Occipital lobe (tissue), 2 donors: ENCODE data around the gene RARS2. TPM values are rescaled to one million over a fixed set of nuclear protein-coding genes. Genes with fewer than 3 reads are reported as not detected.

Experiments used
- DNase-seq: peaks from one replicate; lab custom pipeline; 2025; lab: John Stamatoyannopoulos, UW
- total RNA-seq: library from RNA; depleted of rRNA; stranded (reverse); fragments of >200 nt; gene quantifications from one replicate; pipeline ENCODE4 v1.2.3, GENCODE V29; 2014

RARS2 gene
- total RNA-seq, 1 donor from 2014 or later, result 40.4 TPM

- no peak for DNase-seq
Observed at GRCh38 chr6:87573307-87574024, 16.3 kb downstream of the RARS2 start.

DNA sequence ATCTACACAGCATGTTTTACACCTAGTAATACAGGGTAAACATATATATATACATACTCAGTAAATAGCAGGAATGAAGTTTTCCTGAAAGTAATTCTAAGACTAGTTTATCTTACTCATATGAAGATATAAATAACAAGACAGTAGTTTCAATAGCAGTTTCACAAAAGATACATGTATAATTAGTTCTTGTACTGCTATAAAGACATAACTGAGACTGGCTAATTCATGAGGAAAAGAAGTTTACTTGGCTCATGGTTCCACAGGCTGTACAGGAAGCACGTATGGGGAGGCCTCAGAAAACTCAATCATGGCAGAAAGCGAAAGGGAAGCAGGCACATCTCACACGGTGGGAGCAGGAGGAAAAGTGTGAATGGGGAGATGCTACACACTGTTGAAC is 16.9 kb downstream of the RARS2 start:
- no peak for DNase-seq

DNA sequence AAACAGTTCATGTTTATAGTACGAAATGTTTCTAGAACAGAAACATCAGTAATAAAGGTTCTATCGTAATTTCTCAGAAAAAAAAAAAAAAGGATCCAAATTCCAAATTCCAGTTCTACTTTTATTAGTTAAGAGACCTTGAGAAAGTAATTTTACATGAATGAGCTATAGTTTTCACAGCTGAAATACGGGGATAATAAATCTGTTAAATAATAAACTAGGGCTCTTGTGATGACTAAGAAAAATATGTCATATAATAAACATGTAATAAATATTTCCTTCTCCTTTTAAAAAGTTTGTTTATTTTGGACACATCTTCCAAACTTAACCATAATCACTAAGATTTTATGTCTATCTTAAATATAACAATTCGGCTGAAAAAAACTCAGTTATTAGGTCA is 17.8 kb downstream of the RARS2 start:
- no peak for DNase-seq

GRCh38 chr6:87561017-87561416 is 28.8 kb downstream of the RARS2 start:
- DNase-seq, result no peak

DNA sequence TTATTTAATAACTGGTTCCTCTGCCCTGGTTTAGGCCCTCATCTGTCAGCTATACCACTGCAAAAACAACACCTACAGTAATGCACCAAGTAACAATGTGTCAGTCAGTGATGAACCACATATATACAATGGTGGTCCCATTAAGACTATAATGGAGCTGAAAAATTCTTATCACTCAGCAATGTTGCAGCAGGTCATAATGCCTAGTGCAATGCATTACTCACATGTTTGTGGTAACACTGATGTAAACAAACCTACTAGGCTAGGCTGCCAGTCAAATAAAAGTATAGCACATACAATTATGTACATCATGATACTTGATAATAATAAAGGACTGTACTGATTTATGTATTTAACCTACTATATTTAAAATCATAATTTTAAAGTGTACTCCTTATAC is 31.3 kb downstream of the RARS2 start:
- DNase-seq, result no peak

GRCh38 chr6:87555506-87555905 is 34.3 kb downstream of the RARS2 start:
- DNase-seq, result no peak

DNA sequence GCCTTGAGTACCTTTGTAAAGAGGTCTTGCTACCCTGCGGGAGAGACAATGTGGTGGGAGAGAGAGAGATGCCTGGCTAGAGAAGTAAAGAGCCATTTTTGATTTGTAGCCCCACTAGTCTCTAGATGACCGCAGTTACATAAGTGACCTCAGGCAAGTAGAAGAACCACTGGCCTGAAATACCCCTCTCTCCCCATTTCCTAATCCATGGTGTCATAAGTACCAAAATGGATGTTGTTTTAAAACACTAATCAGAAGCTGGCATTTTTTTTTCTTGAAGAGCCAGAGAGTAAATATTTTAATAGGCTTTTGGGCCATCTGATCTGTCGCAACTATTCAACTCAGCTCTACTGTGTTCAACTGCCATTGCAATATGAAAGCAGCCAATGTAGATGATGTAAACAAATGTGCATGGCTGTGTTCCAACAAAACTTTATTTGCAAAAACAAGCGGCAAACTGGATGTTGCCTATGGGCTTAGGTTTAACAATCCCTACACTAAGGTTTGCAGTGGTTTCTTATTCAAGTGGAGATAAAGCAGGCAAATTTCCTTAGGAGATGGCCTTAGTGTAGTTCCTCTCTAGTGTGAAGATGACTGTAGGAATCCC is 36.5 kb downstream of the RARS2 start:
- no peak for DNase-seq

- no peak for DNase-seq
Observed at GRCh38 chr6:87551799-87552198, 38.0 kb downstream of the RARS2 start.

DNA sequence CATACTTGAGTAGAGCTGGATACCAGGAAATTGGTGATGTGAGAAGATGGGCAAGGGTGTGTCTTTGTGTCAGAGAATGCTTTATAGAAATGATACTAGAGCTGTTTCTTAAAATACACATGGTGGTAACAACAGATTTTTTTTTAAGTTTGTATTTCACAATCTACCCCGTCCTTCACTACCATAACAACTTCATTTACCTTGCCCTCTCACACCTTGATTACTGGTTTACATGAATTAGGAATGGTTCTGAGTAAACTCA is 45.4 kb downstream of the RARS2 start:
- DNase-seq, result no peak

DNA sequence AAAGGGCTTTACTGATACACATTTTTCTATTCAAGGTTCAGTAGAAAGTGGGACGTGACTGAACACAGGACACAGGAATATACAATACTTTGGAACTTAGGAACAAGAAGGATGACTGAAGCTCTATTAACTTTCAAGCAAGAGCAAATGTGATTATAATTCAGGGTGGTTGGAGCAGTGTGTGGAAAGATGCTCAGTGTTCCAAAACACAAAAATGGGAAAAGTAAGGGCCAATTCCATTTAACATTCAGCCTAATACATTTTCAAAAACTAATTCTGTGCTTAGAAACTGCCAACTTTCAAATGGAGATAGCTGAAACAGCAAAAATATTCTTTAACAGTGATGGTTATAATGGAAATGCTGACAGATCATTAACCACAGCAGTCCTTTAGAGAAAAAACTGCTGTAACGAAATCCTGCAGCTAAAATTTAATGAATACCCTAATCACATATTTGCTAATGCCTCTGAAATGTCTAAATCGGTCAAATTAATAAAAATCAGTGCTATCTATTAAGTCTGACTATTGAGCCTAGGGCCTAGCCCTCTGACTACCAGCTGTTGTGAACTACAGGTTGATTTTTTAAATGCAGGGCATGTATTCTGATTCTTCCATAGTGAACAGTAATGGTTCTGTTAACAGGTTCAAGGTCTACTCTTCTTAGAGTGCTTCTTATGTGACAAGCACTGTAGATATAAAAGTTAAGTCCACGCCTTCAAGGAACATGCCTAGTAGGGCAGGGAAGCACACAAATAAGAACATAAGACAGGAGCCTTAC is 45.9 kb downstream of the RARS2 start:
- DNase-seq, result no peak

DNA sequence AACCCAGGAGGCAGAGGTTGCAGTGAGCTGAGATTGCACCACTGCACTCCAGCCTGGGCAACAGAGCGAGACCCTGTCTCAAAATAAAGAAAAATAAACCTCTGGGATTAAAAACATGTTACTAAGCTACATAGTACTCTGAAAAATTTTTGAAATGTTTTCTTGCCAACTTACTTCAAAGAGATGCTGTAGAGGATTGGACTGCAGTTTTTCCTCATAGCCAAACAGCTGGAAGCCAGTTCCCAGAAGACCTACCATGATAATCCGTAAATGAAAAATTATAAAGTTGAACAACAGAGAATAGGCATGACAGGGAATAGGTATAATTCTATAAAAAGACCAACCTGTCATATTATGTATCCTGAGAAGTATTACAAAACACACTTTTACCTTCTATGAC is 48.0 kb downstream of the RARS2 start:
- DNase-seq, result no peak

DNA sequence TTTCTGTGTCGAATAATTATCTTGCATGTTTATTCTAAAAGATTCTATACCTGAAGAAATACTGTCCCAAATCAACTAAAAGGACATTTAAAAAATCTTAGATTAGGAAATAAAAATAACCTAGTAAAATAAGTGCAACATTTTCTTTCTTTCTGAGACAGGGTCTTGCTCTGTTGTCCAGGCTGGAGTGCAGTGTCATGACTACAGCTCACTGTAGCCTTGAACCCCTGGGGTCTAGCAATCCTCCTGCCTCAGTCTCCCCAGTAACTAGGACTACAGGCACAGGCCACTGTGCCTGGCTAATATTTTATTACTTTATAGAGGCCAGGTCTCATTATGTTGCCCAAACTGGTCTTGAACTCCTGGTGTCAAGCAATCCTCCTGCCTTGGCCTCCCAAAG is 48.7 kb downstream of the RARS2 start:
- no peak for DNase-seq

DNA sequence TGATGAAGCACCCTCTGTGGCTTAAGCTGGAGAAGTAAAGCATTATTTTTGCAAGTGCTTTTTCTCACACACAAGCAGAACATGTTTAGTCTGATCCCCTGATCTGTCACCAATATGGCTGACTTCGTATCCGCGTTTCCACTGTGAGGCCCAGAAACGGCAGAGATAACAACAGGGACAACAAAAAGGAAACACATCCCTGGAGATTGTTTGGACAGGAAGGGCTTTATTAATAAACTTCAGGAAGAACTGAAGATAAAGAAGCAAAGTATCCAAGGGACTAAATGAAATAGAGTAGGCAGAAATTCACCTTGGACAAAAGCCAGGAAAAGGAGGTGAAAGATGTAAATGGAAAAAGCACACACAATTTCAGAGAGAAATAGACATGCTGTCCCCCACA is 49.2 kb downstream of the RARS2 start:
- DNase-seq, result no peak

GRCh38 chr6:87539554-87539953 is 50.2 kb downstream of the RARS2 start:
- no peak for DNase-seq

GRCh38 chr6:87538510-87539260 is 51.1 kb downstream of the RARS2 start:
- no peak for DNase-seq

DNA sequence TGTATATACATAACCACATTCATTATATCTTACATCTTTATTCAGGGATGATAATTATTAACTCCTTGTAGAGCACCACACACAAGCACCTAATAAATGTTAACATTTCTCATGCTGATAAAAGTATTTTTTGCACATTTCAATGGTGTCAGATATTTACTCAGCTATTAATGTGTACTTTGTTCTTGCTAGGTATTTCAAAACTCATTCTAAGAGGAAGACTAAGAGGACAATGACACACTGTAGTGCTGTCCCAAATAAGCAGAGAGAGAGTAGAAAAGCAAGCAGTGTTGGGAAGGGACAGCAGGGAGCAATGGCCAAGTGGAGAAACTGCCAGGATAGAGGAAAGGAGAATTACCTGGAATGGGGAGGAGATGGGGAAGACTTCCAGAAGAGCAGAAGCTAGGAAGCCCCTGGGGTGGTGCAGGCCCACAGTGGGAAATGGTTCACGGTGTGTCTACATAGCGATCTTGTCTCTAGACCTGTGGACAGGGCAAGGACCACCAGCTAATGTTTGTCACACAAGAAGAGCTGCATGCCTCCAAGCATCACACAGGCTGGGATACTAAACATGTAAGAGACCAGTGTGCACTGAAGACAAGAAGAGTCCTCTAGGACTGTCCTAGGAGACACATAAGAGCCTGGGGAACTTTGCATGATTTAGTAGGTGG is 55.3 kb downstream of the RARS2 start:
- no peak for DNase-seq

DNA sequence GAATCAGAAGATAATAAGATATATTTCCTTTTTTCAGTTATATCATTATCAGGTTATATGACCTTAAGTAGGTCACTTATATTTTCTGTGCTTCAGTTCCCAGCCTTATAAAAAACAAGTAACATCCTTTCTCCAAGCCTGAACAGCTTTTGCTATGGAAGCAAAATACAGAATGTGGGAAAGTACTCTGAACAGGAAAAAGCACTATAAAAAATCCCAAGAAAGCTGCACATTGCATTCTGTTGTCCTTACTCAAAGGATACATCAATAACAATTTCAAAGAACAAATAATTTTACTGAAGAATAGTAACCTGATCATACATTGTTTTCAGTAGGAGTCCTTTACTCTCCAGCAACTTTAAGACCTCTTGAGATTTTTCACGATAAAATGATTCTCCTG is 60.6 kb downstream of the RARS2 start:
- no peak for DNase-seq

DNA sequence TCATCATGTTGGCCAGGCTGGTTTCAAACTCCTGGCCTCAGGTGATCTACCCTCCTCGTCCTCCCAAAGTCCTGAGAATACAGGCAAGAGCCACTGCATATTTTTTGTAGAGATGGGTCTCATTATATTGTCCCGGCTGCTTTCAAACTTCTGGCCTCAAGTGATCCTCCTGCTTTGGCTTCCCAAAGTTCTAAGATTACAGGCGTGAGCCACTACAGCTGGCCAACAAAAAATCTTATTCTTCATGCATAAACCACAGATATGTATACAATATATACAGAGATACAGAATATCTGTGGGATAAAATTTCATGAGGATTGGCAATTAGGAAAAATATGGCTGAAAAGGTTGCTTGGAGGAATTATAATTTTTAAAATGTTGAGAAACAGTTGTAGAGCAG is 67.1 kb downstream of the RARS2 start:
- DNase-seq, result no peak

DNA sequence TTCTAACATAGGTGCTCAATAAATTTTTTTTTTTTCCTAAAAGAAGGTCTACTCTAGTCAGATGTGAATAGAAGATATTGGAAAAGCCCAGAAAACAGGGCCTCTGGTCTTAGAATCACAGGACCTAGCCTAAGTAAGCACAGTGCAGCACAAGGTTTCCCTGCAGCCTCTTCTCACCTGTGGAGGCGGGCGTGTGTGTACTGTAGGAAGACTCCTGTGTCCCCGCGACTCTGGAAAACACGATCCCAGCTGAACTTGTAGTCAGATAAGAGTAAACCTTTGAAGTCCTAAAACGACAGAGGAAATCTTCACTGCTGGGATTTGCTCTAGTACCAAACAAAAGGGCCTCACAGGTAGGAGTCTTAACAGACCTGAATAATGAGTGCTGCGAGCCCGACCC is 71.3 kb downstream of the RARS2 start:
- no peak for DNase-seq

DNA sequence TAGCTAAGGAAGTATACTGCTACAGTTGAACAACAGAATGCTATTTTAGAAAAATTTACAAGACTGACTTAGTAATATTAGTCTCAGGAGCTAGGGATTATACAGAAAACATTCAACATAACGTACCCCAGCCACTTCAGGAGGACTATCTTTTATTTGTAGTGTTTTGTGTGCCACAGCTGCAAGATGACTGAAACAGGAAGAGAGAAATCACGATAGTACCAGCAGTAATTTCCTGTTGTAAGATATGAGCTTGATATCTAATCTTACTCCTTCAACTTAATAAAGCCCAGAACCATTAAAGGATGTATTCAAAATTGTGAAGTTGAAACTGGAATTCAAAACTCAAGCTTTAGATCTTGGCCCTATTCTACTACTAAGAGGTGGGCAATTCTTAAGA is 75.0 kb downstream of the RARS2 start:
- no peak for DNase-seq

- DNase-seq, result no peak
Observed at GRCh38 chr6:87504441-87504840, 85.3 kb downstream of the RARS2 start.
